ENCODE data around the gene DLG5.

- TF ChIP-seq CTCF (conservative IDR thresholded peaks at IDR 0.05) = no peak
- no peak for TF ChIP-seq ZFX (IDR thresholded peaks at IDR 0.05)
These were observed 125.8 kb downstream of the DLG5 start for GRCh38 chr10:77800738-77801266.
